HG03108 (cell line): ENCODE data around the gene PAX8.

Source experiments
- ATAC-seq: cut with Tn5 transposase; IDR thresholded peaks from one replicate; pipeline ENCODE4 v1.9.1; 2021; ENCODE audit warnings: moderate library complexity; ENCODE audit not compliant: unreplicated experiment

PAX8 gene

DNA sequence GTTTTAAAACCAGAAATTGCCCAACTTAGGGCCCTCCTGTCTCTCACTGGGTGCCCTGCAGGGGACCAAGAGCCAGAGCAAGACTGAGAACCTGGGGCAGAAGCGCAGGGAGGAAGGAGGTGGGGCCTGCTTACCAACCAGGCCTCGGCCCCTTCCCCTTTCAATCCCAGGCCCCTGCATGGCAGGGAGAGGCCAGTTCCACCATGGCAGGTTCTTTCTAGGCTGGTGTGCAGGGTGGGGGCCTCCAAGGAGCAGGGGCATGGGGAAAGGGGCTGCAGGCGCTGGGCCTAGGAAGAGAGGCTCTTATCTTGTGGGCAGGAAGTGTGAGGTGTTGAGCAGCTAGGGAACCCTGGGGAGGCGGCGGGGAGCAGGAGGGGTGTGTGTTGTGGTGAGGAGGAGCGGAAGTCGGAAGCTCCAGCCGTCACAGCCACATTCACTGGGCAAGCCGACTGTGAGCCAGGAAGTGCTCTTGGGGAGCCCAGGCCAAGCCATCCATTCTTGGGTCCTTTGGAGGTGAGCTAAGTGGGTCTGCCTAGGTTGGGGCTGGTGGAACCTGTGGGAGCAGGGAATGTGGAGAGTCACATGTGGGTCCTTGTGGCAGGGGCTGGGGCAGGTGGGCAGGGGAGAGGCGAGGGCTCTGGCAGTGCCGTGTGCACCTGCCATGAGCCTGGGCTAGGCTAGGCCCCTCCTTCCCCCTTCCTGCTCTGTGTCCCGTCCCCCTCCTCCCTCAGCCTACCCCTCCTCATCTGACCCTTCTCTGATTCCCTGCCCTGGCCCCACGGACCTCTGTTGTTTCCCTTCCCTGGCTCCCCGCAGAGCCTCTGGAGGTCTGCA is 105.0 kb downstream of the PAX8 start, which contains the start of gene PSD4:
Gene PSD4, plus strand, starts transcription at position 430 of the 834 bp plus-strand sequence. CDS start 8,486 bp downstream, outside the sequence.
- peak; percentile 77 for ATAC-seq

DNA sequence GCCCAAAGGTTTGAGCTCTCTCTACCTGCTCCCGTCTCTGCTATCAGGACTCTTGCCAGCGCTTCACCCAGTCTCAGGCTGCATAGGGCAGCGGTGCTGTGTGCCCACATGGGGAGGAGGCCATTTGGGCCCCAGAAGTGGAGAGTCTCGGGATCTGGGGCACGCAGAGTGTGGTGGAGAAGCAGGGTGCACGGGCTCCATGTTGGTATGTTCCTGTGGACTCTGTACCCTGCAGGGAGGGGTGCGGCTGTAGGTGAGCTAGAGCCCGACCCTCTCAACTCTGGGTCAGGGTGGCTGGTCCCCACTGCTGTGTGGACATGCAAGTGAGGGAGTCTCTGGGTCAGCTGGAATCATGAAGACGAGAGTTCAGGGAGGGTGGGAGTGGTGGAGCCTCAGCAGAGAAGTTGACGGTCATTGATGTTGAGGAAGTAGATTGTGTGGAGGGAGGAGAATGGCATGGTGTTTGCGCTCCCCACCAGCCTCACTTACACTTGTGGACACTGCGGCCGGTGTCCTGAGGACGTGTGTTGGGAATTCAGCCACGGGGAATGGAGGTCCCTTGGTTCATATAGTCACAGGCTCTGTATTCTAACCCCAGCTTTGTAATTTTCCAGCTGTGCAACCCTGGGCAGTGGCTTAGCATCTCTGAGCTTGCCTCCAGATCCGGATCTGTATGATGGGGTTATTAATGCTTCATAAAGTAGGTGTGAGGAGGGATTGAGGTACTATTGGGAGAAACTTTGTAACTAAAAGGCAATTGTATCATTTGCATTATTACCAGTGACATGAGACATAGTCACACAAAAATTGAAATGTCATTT is 105.8 kb downstream of the PAX8 start:
- no peak for ATAC-seq

DNA sequence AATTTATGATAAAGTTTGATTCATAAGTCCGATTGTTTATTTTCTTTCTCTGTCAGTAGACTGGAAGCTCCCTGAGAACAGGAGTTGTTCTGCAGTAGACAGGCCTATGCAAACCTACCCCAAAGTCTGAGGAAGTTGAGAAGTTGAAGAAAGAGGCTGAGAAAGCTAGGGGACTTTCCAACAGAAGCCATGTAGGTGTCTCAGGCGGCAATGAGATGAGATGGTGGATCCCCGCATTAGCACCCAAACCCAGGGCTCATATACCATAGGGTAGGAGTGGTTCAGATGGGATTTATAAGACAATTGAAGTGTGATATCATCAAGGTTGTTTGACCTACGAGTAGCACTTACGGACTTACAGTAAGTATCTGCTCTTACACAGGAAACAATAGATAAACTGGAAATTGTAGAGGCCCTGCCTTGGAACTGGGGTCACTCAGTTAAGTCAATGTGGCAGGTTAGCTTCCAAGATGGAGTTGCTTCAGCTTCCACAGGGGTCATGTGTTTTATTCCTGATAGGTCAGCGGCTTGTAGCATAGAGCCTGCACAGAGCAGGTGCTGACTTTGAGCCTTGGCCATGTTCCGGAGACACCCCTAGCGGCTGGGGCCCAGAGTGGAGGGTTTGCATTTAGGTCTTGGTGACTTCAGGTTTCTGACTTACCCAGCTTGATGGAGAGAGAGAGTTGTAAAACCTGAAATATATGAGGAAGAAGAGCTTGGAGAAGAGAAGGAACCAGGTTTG is 107.2 kb downstream of the PAX8 start:
- no peak for ATAC-seq

DNA sequence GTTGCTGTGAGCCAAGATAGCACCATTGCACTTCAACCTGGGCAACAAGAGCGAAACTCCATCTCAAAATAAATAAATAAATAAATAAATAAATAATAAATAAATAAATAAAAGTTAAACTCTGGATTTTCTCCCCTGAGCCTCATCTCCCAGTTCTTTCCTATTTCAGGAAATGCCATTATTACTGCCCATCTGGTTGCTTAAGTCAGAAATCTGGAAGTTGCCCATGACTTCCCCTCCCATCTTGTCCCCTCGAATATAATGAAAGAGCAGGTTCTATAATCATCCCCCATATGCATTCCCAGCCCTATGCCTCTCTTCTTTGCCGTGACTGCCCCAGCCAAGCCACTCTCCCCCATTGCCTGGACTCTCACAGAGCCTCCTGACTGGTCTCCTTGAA is 109.1 kb downstream of the PAX8 start:
- ATAC-seq = no peak

DNA sequence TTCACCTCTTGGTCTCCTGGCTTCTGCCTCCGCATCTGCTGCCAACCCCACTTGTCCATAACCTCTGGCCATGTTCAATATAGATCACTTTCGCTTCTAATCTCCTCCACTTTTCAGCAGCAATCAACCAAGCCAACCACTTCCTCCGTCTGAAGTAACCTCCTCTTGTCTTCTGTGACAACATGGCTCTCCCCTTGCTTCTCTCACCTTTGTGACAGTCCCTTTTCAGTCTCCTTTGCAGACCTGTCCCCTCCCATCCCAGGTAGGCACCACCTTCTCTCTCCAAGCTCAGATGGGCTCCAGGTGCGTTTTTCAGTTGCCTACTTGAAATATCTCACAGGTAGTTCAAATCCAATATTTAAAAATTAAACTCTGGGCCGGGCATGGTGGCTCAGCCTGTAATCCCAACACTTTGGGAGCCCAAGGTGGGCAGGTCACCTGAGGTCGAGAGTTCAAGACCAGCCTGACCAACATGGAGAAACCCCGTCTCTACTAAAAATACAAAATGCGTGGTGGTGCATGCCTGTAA is 109.7 kb downstream of the PAX8 start:
- ATAC-seq = no peak

DNA sequence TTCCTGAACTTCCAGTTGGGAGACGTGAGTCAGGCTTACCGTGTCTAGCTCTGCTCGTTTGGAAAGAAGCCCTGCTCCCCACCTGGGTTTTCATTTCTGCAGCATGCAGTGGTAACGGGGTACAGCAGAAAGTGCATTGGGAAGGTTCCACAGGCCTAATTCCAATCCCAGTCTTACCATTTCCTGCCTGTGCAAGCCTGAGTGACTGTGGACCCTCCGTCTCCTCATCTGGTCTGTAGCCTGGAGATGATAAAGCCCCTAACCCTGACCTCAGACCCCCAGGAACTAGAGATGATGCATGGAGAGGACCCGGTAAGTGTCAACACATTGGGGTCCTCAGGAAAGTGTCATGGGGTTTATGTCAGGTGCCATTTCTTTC is 110.8 kb downstream of the PAX8 start:
- ATAC-seq = no peak

DNA sequence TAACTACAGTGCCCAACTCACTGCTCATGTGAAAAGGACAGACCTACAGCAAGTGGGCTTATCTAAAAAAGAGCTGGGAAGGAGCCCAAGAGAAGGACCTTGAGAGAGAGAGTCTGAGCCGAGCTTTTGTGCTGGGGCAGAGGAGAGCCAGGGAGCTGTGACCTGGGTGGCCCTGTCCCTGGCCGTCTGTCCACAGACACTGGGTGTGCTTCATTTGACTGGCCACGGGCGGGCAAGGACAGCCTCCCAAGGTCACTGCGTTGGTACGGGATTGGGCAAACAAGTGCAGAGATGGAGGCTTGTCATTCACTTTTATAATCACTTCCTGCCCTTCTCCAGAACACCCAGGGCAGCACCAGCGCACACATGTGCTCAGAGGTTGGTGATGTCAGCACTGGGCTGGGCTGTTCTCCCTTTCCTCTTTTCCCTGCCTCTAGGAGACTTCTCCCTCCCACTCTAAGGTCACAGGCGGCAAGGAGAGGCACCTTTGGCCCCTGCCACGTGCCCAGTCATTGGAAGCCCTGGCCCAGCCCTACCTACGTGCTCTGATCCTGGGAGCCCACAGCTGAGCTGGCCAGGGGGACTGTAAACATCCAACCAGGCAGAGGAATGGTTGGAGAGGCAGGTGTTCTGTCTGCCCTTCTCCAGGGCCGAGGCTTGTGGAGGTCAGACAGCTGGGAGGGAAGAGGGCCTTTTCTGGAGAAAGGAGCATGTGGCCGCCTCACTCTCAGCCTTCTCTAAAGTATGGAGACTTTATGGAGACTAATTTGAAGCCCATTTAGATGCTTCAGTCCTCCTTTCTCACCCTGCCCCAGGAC is 111.4 kb downstream of the PAX8 start:
- ATAC-seq = no peak

DNA sequence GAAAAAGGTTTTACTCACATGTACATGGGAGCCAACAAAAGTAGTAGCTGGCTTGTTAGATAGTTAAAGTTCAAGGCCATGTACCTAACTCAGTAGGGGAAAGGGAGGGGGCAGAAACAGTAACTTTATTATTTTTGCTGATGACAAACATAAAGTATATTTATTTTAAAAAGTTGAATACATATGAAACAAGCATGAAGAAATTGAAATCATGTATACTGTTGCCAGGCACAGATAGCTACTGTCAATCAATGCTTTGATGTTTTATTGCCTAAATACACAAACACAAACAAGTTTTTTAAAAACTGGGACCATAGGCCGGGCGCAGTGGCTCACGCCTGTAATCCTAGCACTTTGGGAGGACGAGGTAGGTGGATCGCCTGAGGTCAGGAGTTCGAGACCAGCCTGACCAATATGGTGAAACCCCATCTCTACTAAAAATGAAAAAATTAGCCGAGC is 112.5 kb downstream of the PAX8 start:
- no peak for ATAC-seq
